GM18868 (cell line): ENCODE results near the gene SH3RF3.

Experiments
- ATAC-seq: cut with Tn5 transposase; IDR thresholded peaks from one replicate; pipeline ENCODE4 v1.9.1; 2021; ENCODE audit warnings: mild to moderate bottlenecking, moderate library complexity; ENCODE audit not compliant: unreplicated experiment

SH3RF3 gene

GRCh38 chr2:109382951-109383350 lies 253.9 kb downstream of the SH3RF3 start:
- no peak for ATAC-seq

GRCh38 chr2:109383505-109384307 lies 254.7 kb downstream of the SH3RF3 start:
- no peak for ATAC-seq

- no peak for ATAC-seq
These were observed 255.6 kb downstream of the SH3RF3 start for GRCh38 chr2:109384308-109385271.

- no peak for ATAC-seq
These were observed 256.5 kb downstream of the SH3RF3 start for GRCh38 chr2:109385506-109385905.

GRCh38 chr2:109386004-109386695 lies 257.1 kb downstream of the SH3RF3 start:
- ATAC-seq = no peak

GRCh38 chr2:109387221-109387735 lies 258.3 kb downstream of the SH3RF3 start:
- ATAC-seq = no peak

- no peak for ATAC-seq
These were observed 258.9 kb downstream of the SH3RF3 start for GRCh38 chr2:109387778-109388469.

- ATAC-seq = no peak
These were observed 262.2 kb downstream of the SH3RF3 start for GRCh38 chr2:109391243-109391642.

GRCh38 chr2:109392140-109392539 lies 263.1 kb downstream of the SH3RF3 start:
- ATAC-seq = no peak

- ATAC-seq = no peak
These were observed 264.0 kb downstream of the SH3RF3 start for GRCh38 chr2:109392816-109393661.

- no peak for ATAC-seq
These were observed 264.6 kb downstream of the SH3RF3 start for GRCh38 chr2:109393662-109393972.

- no peak for ATAC-seq
These were observed 266.6 kb downstream of the SH3RF3 start for GRCh38 chr2:109395494-109396201.

- ATAC-seq = peak; percentile 83
These were observed 267.5 kb downstream of the SH3RF3 start for GRCh38 chr2:109396202-109397180.

- ATAC-seq = no peak
These were observed 268.9 kb downstream of the SH3RF3 start for GRCh38 chr2:109397893-109398292.

- no peak for ATAC-seq
These were observed 269.5 kb downstream of the SH3RF3 start for GRCh38 chr2:109398366-109399015.

GRCh38 chr2:109399066-109399465 lies 270.1 kb downstream of the SH3RF3 start:
- ATAC-seq = no peak

- ATAC-seq = no peak
These were observed 271.1 kb downstream of the SH3RF3 start for GRCh38 chr2:109400102-109400501.
